HCT116 (cell line): ENCODE measurements around the gene CACNA1G. TPM values are rescaled to one million over a fixed set of nuclear protein-coding genes. Genes with fewer than 3 reads are reported as not detected.

ENCODE experiments used
- ATAC-seq: fragments of 200-7000 bp; cut with Tn5 transposase; 2 replicates; pipeline ENCODE4 v1.9.1; 2020; ENCODE audit warnings: mild to moderate bottlenecking, moderate library complexity
- BruUV-seq: library from RNA; stranded (reverse); fragments of 400-500 nt; replicated peaks from 2 replicates; lab custom pipeline; 2021; lab: Mats Ljungman, UMichigan
- CTCF ChIA-PET: fragments of 300-600 bp; sonication (Branson Sonifier 250); formaldehyde crosslinking; loops from one replicate; lab custom pipeline; 2021; ENCODE audit warnings: antibody characterized with exemption; lab: Charles Lee
- POLR2A ChIA-PET: fragments of 300-600, 350-600 bp; sonication (Branson Sonifier 250); formaldehyde crosslinking; loops from one replicate; lab custom pipeline; 2021; ENCODE audit warnings: antibody characterized with exemption; lab: Charles Lee
- RAD21 ChIA-PET, 2 experiments: fragments of 300-600 bp; sonication (Branson Sonifier 250); formaldehyde crosslinking; loops; one replicate each; lab custom pipeline; 2023; ENCODE audit warnings: low total read pairs in 2 of 2; ENCODE audit not compliant: uncharacterized antibody in 2 of 2, unreplicated experiment in 2 of 2, low non-redundant PET in 1 of 2; lab: Charles Lee
- DNase-seq: peaks from one replicate; pipeline ENCODE4 v3.0.0-alpha.2; 2010; ENCODE audit warnings: low read depth, low spot score
- H2AFZ ChIP-seq: fragments of 200-600 bp; shearing (Covaris generic), sonication (generic); 2 replicates; pipeline ENCODE4 v1.6.1; 2017; ENCODE audit warnings: low read depth, mixed run types, mixed read lengths, antibody characterized with exemption, low read length; ENCODE audit not compliant: poor library complexity, severe bottlenecking
- H3K27ac ChIP-seq: 2 replicates; pipeline ENCODE4 v1.5.1; 2012; ENCODE audit warnings: low read depth, low read length
- H3K27me3 ChIP-seq: fragments of 200-600 bp; sonication (generic); 2 replicates; pipeline ENCODE4 v1.6.1; 2016; ENCODE audit warnings: mixed run types, low read length, mixed read lengths; ENCODE audit not compliant: insufficient read depth
- H3K36me3 ChIP-seq, 2 experiments: fragments of 200-500 bp in 1 of 2; fragments of 200-600 bp in 1 of 2; sonication (Bioruptor generic) in 1 of 2; sonication (generic) in 1 of 2; 2 replicates each; pipeline versions ENCODE4 v1.5.1 to v1.6.1; 2014 to 2016; ENCODE audit warnings: low read length in 2 of 2, inconsistent platforms in 1 of 2, mixed read lengths in 1 of 2, mixed run types in 1 of 2; ENCODE audit not compliant: insufficient read depth in 2 of 2, control insufficient read depth in 1 of 2
- H3K4me1 ChIP-seq, 2 experiments: fragments of 200-600 bp in 1 of 2; sonication (generic) in 1 of 2; 2 replicates each; pipeline versions ENCODE4 v1.5.1 to v1.6.1; 2012 to 2017; ENCODE audit warnings: low read length in 2 of 2, inconsistent platforms in 1 of 2, mild to moderate bottlenecking in 1 of 2, mixed read lengths in 1 of 2, mixed run types in 1 of 2, moderate library complexity in 1 of 2; ENCODE audit not compliant: insufficient read depth in 2 of 2, control insufficient read depth in 1 of 2
- H3K4me2 ChIP-seq: fragments of 200-600 bp; sonication (generic); 2 replicates; pipeline ENCODE4 v1.6.1; 2017; ENCODE audit warnings: mixed run types, low read length, mixed read lengths
- H3K4me3 ChIP-seq, 2 experiments: fragments of 200-600 bp in 1 of 2; sonication (generic) in 1 of 2; replicated peaks in 1 of 2; 2 replicates each; pipeline ENCODE4 v1.5.1; 2011 to 2016; ENCODE audit warnings: low read length in 2 of 2, control low read depth in 1 of 2, low read depth in 1 of 2, mild to moderate bottlenecking in 1 of 2, mixed read lengths in 1 of 2, mixed run types in 1 of 2
- H3K79me2 ChIP-seq: fragments of 200-600 bp; sonication (generic); 2 replicates; pipeline ENCODE4 v1.6.1; 2017; ENCODE audit warnings: mild to moderate bottlenecking, mixed run types, low read length, moderate library complexity, mixed read lengths; ENCODE audit not compliant: insufficient read depth
- H3K9ac ChIP-seq: fragments of 200-600 bp; sonication (generic); 2 replicates; pipeline ENCODE4 v1.6.1; 2016; ENCODE audit warnings: low read length, mixed read lengths
- H3K9me2 ChIP-seq: fragments of 200-600 bp; sonication (generic), shearing (Covaris generic); 2 replicates; pipeline ENCODE4 v1.6.1; 2017; ENCODE audit warnings: mixed run types, mild to moderate bottlenecking, moderate library complexity; ENCODE audit not compliant: insufficient read depth
- H3K9me3 ChIP-seq, 2 experiments: fragments of 200-500 bp in 1 of 2; fragments of 200-600 bp in 1 of 2; sonication (Bioruptor generic) in 1 of 2; sonication (generic) in 1 of 2; 2 replicates each; pipeline ENCODE4 v1.6.1; 2014 to 2017; ENCODE audit warnings: low read length in 2 of 2, mixed read lengths in 2 of 2, inconsistent platforms in 1 of 2, low read depth in 1 of 2, mild to moderate bottlenecking in 1 of 2, mixed run types in 1 of 2, moderate library complexity in 1 of 2; ENCODE audit not compliant: control insufficient read depth in 1 of 2, insufficient read depth in 1 of 2
- H4K20me1 ChIP-seq: fragments of 200-600 bp; sonication (generic), shearing (Covaris generic); 2 replicates; pipeline ENCODE4 v1.6.1; 2017; ENCODE audit warnings: mixed run types, mild to moderate bottlenecking, moderate library complexity; ENCODE audit not compliant: insufficient read depth
- CBX3 ChIP-seq: IDR thresholded peaks from 2 replicates; pipeline ENCODE4 v1.6.1; 2012; ENCODE audit warnings: low read depth
- CTCF ChIP-seq, 3 experiments: fragments of 200-600 bp in 1 of 3; sonication (generic) in 1 of 3; IDR thresholded peaks in 2 of 3; conservative IDR thresholded peaks in 1 of 3; 2 replicates each; pipeline ENCODE4 v1.5.1; 2012 to 2017; ENCODE audit warnings: low read depth in 2 of 3, low read length in 2 of 3, antibody characterized with exemption in 1 of 3, borderline replicate concordance in 1 of 3, control low read depth in 1 of 3, mild to moderate bottlenecking in 1 of 3, mixed read lengths in 1 of 3, mixed run types in 1 of 3, moderate library complexity in 1 of 3; ENCODE audit not compliant: insufficient read depth in 1 of 3
- EGR1 ChIP-seq: IDR thresholded peaks from 2 replicates; pipeline ENCODE4 v1.6.1; 2012; ENCODE audit warnings: low read depth
- EZH2phosphoT487 ChIP-seq: fragments of 200-600 bp; IDR thresholded peaks from 2 replicates; pipeline ENCODE4 v1.6.1; 2018; ENCODE audit warnings: antibody characterized with exemption, borderline replicate concordance
- JUND ChIP-seq: IDR thresholded peaks from 2 replicates; pipeline ENCODE4 v1.6.1; 2012
- POLR2AphosphoS5 ChIP-seq: IDR thresholded peaks from 2 replicates; pipeline ENCODE4 v1.6.1; 2011; ENCODE audit warnings: mild to moderate bottlenecking, low read depth, low read length, moderate library complexity
- SP1 ChIP-seq: IDR thresholded peaks from 2 replicates; pipeline ENCODE4 v1.6.1; 2012; ENCODE audit warnings: low read depth
- SRF ChIP-seq: IDR thresholded peaks from 2 replicates; pipeline ENCODE4 v1.6.1; 2012; ENCODE audit warnings: low read depth
- TCF7L2 ChIP-seq: IDR thresholded peaks from 2 replicates; pipeline ENCODE4 v1.7.0; 2011; ENCODE audit warnings: borderline replicate concordance, inconsistent platforms; ENCODE audit not compliant: insufficient read depth, insufficient read length; ENCODE audit errors: extremely low read depth
- YY1 ChIP-seq: IDR thresholded peaks from 2 replicates; pipeline ENCODE4 v1.6.1; 2011; ENCODE audit warnings: low read length, low read depth, moderate library complexity, mild to moderate bottlenecking; ENCODE audit not compliant: insufficient replicate concordance; ENCODE audit errors: extremely low read depth
- ZFX ChIP-seq: fragments of 450-650 bp; IDR thresholded peaks from 2 replicates; pipeline ENCODE4 v1.6.1; 2017
- ZNF274 ChIP-seq: fragments of 200-500 bp; sonication (Bioruptor generic); IDR thresholded peaks from 2 replicates; pipeline ENCODE4 v1.6.1; 2014; ENCODE audit warnings: mild to moderate bottlenecking, low read depth, low read length, inconsistent platforms
- intact Hi-C: fragments of 100-400 bp; cut with micrococcal nuclease; formaldehyde crosslinking; loops from 2 replicates; pipeline ENCODE4 v1.10.0; 2022
- total RNA-seq: library from RNA; stranded (reverse); gene quantifications from one replicate; pipeline ENCODE4 v1.2.1, GENCODE V29; 2021; ENCODE audit not compliant: unreplicated experiment

The CACNA1G gene
- total RNA-seq, 1 experiment from 2014 or later, result 3.4 TPM

GRCh38 chr17:50608700-50609379 is 48.3 kb downstream of the CACNA1G start:
- Histone ChIP-seq H3K9ac (no peak overlapping the region), H3K4me3 (no peak overlapping the region), H3K27ac (no peak overlapping the region), H3K27me3 (no peaks in the 10 kb centered on the region), H4K20me1 (no peaks in the 10 kb centered on the region), H3K4me2 (no peak overlapping the region)
- CTCF ChIA-PET, result no interaction called here
- no peak for ATAC-seq
- intact Hi-C loops, result no loop called here
- TF ChIP-seq SP1 (no peak), JUND (no peak), EZH2phosphoT487 (no peak), TCF7L2 (no peak), CTCF (IDR thresholded peaks at IDR 0.05 in 2 of 3, conservative IDR thresholded peaks at IDR 0.05 in 1 of 3; ENCODE audit: borderline replicate concordance in 1 of 3, insufficient read depth in 1 of 3, low read depth in 2 of 3, low read length in 2 of 3) (no peak), YY1 (no peak), ZFX (no peak), EGR1 (no peak), ZNF274 (no peak), POLR2AphosphoS5 (no peak), CBX3 (no peak), SRF (no peak)
- TF ChIP-seq, all 23 proteins: peak for 0
- H3K9me3 ChIP-seq, result no peaks in the 10 kb centered on the region
- H3K9me2 ChIP-seq, result no peaks in the 10 kb centered on the region
- no TSS peak for BruUV-seq
- no peaks in the 10 kb centered on the region for H3K36me3 ChIP-seq
- no peak overlapping the region for H2AFZ ChIP-seq
- H3K4me1 ChIP-seq, result no peaks in the 10 kb centered on the region
- DNase-seq, result no peak
- no peaks in the 10 kb centered on the region for H3K79me2 ChIP-seq
- RAD21 ChIA-PET, result no interaction called here
- POLR2A ChIA-PET, result no interaction called here
